ENCODE data around the gene LGI4. TPM values are rescaled to one million over a fixed set of nuclear protein-coding genes. Genes with fewer than 3 reads are reported as not detected.

LGI4 gene
- total and polyA plus RNA-seq, 2 experiments from 2014 or later: 3.4 to 4.3 TPM

DNA sequence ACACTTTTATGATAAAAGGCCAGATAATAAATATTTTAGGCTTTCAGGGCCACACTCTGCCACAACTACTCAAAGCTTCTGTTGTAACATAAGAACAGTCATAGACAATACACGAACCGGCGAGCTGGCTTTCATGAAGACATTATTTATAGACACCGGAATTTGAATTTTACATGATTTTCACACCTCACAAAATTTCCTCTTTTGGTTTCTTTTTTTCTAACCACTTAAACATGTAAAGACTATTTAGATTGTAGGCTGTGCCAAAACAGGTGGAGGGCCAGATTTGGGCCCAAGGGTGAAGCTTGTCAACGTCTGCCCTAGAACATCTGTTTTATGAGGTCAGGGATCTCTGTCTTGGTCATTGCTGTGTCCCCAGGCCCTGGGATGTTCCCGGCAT lies 48.9 kb downstream of the LGI4 start:
- Histone ChIP-seq H2AFZ (no peak overlapping the region), H3K27ac (ENCODE audit: low read depth) (no peak overlapping the region), H3K79me2 (replicated peaks; ENCODE audit: insufficient read depth) (no peaks in the 10 kb centered on the region), H3K4me1 (ENCODE audit: insufficient read depth) (peaks cover 8% of the 10 kb centered on the region; the same call in 1 of the 2 replicates), H3K36me3 (ENCODE audit: insufficient read depth) (no peaks in the 10 kb centered on the region; the same call in 1 of the 2 replicates), H3K4me2 (no peak overlapping the region), H4K20me1 (replicated peaks; ENCODE audit: insufficient read depth) (no peaks in the 10 kb centered on the region), H3F3A (replicated peaks; ENCODE audit: low read depth) (0 out of 2 replicates have a peak, but pooled peaks cover 5% of the 10 kb centered on the region), H3K9me2 (ENCODE audit: insufficient read depth) (no peaks in the 10 kb centered on the region), H3K27me3 (ENCODE audit: insufficient read depth) (no peaks in the 10 kb centered on the region), H3K4me3 (no peak overlapping the region)
- TF ChIP-seq, protein P1, sequence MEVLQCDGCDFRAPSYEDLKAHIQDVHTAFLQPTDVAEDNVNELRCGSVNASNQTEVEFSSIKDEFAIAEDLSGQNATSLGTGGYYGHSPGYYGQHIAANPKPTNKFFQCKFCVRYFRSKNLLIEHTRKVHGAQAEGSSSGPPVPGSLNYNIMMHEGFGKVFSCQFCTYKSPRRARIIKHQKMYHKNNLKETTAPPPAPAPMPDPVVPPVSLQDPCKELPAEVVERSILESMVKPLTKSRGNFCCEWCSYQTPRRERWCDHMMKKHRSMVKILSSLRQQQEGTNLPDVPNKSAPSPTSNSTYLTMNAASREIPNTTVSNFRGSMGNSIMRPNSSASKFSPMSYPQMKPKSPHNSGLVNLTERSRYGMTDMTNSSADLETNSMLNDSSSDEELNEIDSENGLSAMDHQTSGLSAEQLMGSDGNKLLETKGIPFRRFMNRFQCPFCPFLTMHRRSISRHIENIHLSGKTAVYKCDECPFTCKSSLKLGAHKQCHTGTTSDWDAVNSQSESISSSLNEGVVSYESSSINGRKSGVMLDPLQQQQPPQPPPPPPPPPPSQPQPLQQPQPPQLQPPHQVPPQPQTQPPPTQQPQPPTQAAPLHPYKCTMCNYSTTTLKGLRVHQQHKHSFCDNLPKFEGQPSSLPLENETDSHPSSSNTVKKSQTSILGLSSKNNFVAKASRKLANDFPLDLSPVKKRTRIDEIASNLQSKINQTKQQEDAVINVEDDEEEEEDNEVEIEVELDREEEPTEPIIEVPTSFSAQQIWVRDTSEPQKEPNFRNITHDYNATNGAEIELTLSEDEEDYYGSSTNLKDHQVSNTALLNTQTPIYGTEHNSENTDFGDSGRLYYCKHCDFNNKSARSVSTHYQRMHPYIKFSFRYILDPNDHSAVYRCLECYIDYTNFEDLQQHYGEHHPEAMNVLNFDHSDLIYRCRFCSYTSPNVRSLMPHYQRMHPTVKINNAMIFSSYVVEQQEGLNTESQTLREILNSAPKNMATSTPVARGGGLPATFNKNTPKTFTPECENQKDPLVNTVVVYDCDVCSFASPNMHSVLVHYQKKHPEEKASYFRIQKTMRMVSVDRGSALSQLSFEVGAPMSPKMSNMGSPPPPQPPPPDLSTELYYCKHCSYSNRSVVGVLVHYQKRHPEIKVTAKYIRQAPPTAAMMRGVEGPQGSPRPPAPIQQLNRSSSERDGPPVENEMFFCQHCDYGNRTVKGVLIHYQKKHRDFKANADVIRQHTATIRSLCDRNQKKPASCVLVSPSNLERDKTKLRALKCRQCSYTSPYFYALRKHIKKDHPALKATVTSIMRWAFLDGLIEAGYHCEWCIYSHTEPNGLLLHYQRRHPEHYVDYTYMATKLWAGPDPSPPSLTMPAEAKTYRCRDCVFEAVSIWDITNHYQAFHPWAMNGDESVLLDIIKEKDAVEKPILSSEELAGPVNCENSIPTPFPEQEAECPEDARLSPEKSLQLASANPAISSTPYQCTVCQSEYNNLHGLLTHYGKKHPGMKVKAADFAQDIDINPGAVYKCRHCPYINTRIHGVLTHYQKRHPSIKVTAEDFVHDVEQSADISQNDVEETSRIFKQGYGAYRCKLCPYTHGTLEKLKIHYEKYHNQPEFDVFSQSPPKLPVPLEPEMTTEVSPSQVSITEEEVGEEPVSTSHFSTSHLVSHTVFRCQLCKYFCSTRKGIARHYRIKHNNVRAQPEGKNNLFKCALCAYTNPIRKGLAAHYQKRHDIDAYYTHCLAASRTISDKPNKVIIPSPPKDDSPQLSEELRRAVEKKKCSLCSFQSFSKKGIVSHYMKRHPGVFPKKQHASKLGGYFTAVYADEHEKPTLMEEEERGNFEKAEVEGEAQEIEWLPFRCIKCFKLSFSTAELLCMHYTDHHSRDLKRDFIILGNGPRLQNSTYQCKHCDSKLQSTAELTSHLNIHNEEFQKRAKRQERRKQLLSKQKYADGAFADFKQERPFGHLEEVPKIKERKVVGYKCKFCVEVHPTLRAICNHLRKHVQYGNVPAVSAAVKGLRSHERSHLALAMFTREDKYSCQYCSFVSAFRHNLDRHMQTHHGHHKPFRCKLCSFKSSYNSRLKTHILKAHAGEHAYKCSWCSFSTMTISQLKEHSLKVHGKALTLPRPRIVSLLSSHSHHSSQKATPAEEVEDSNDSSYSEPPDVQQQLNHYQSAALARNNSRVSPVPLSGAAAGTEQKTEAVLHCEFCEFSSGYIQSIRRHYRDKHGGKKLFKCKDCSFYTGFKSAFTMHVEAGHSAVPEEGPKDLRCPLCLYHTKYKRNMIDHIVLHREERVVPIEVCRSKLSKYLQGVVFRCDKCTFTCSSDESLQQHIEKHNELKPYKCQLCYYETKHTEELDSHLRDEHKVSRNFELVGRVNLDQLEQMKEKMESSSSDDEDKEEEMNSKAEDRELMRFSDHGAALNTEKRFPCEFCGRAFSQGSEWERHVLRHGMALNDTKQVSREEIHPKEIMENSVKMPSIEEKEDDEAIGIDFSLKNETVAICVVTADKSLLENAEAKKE (CRISPR knock-in tag; IDR thresholded peaks at IDR 0.05): no peak
- TF ChIP-seq, protein P2, sequence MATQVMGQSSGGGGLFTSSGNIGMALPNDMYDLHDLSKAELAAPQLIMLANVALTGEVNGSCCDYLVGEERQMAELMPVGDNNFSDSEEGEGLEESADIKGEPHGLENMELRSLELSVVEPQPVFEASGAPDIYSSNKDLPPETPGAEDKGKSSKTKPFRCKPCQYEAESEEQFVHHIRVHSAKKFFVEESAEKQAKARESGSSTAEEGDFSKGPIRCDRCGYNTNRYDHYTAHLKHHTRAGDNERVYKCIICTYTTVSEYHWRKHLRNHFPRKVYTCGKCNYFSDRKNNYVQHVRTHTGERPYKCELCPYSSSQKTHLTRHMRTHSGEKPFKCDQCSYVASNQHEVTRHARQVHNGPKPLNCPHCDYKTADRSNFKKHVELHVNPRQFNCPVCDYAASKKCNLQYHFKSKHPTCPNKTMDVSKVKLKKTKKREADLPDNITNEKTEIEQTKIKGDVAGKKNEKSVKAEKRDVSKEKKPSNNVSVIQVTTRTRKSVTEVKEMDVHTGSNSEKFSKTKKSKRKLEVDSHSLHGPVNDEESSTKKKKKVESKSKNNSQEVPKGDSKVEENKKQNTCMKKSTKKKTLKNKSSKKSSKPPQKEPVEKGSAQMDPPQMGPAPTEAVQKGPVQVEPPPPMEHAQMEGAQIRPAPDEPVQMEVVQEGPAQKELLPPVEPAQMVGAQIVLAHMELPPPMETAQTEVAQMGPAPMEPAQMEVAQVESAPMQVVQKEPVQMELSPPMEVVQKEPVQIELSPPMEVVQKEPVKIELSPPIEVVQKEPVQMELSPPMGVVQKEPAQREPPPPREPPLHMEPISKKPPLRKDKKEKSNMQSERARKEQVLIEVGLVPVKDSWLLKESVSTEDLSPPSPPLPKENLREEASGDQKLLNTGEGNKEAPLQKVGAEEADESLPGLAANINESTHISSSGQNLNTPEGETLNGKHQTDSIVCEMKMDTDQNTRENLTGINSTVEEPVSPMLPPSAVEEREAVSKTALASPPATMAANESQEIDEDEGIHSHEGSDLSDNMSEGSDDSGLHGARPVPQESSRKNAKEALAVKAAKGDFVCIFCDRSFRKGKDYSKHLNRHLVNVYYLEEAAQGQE (IDR thresholded peaks at IDR 0.05; ENCODE audit: unreplicated experiment): no peak
- TF ChIP-seq, protein P3, sequence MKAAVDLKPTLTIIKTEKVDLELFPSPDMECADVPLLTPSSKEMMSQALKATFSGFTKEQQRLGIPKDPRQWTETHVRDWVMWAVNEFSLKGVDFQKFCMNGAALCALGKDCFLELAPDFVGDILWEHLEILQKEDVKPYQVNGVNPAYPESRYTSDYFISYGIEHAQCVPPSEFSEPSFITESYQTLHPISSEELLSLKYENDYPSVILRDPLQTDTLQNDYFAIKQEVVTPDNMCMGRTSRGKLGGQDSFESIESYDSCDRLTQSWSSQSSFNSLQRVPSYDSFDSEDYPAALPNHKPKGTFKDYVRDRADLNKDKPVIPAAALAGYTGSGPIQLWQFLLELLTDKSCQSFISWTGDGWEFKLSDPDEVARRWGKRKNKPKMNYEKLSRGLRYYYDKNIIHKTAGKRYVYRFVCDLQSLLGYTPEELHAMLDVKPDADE (IDR thresholded peaks at IDR 0.05): no peak
- no peak for TF ChIP-seq ZNF114 (CRISPR knock-in tag; IDR thresholded peaks at IDR 0.05)
- TF ChIP-seq JUNB (IDR thresholded peaks at IDR 0.05; ENCODE audit: unreplicated experiment): no peak
- no peak for TF ChIP-seq POLR2AphosphoS5 (IDR thresholded peaks at IDR 0.05; ENCODE audit: low read depth)
- TF ChIP-seq NANOG (IDR thresholded peaks at IDR 0.05; ENCODE audit: borderline replicate concordance): no peak
- TF ChIP-seq EZH2 (IDR thresholded peaks at IDR 0.05; ENCODE audit: low read depth, unreplicated experiment): no peak
- TF ChIP-seq, protein P4, sequence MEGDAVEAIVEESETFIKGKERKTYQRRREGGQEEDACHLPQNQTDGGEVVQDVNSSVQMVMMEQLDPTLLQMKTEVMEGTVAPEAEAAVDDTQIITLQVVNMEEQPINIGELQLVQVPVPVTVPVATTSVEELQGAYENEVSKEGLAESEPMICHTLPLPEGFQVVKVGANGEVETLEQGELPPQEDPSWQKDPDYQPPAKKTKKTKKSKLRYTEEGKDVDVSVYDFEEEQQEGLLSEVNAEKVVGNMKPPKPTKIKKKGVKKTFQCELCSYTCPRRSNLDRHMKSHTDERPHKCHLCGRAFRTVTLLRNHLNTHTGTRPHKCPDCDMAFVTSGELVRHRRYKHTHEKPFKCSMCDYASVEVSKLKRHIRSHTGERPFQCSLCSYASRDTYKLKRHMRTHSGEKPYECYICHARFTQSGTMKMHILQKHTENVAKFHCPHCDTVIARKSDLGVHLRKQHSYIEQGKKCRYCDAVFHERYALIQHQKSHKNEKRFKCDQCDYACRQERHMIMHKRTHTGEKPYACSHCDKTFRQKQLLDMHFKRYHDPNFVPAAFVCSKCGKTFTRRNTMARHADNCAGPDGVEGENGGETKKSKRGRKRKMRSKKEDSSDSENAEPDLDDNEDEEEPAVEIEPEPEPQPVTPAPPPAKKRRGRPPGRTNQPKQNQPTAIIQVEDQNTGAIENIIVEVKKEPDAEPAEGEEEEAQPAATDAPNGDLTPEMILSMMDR (conservative IDR thresholded peaks at IDR 0.05; ENCODE audit: low read depth in 2 of 2): no peak
- peaks cover 22% of the 10 kb centered on the region for H3K27me3 Mint-ChIP-seq (ENCODE audit: insufficient read depth, low read depth, poor library complexity)
- ATAC-seq: no peak
- H3K27ac Mint-ChIP-seq: no peak overlapping the region
- H3K4me1 Mint-ChIP-seq: peaks cover 16% of the 10 kb centered on the region; the same call in 2 of the 3 replicates
- H3K9me3 Mint-ChIP-seq: peaks cover 4% of the 10 kb centered on the region; the same call in 2 of the 3 replicates
- H3K4me3 Mint-ChIP-seq: no peak overlapping the region
- DNase-seq (ENCODE audit: low spot score): no peak
- H3K36me3 Mint-ChIP-seq (ENCODE audit: low read depth): peaks cover 3% of the 10 kb centered on the region; the same call in 2 of the 3 replicates

All from GM23338 (cell line).